HFFc6 (cell line): ENCODE results near the gene RGS3. TPM values are rescaled to one million over a fixed set of nuclear protein-coding genes. Genes with fewer than 3 reads are reported as not detected.
"Not testable (repeated sequence)": the region's sequence is repeated elsewhere in the genome, so short reads cannot be mapped to it uniquely, and the experiment has no call there.

ENCODE experiments used
- DNase-seq: peaks from one replicate; pipeline ENCODE4 v3.0.0-alpha.2; 2018
- H3K27ac Mint-ChIP-seq: 2 replicates; pipeline ENCODE4 v1.8.0; 2020; ENCODE audit warnings: mild to moderate bottlenecking, mixed read lengths
- H3K27me3 Mint-ChIP-seq: 2 replicates; pipeline ENCODE4 v1.8.0; 2021; ENCODE audit warnings: mild to moderate bottlenecking, moderate library complexity, mixed read lengths; ENCODE audit not compliant: insufficient read depth
- H3K36me3 Mint-ChIP-seq: 2 replicates; pipeline ENCODE4 v1.8.0; 2021; ENCODE audit warnings: low read depth, mixed read lengths
- H3K4me1 Mint-ChIP-seq: 2 replicates; pipeline ENCODE4 v1.8.0; 2020; ENCODE audit warnings: low read depth, mixed read lengths
- H3K4me3 Mint-ChIP-seq: 2 replicates; pipeline ENCODE4 v1.8.0; 2020; ENCODE audit warnings: mild to moderate bottlenecking, moderate library complexity, mixed read lengths
- H3K9me3 Mint-ChIP-seq: 2 replicates; pipeline ENCODE4 v1.8.0; 2020; ENCODE audit warnings: mild to moderate bottlenecking, mixed read lengths
- total RNA-seq, 6 experiments: library from RNA; stranded (reverse); fragmentation: NEBNext Ultra II Directional; extraction: Animal tissue kit (Norgen Biotek cat#: 25700); gene quantifications; 2 replicates in 1 of 6; 3 replicates in 5 of 6; pipeline ENCODE4 v1.2.3, GENCODE V29; 2021
- TF ChIP-seq, protein P1 (sequence below): fragments of 200-600 bp; sonication (generic); IDR thresholded peaks from 2 replicates; pipeline ENCODE4 v1.5.0; 2021; ENCODE audit warnings: antibody characterized with exemption, mild to moderate bottlenecking

Gene RGS3
- total RNA-seq, 6 experiments from 2014 or later, result 49.7 to 57.0 (median 52.5) TPM

DNA sequence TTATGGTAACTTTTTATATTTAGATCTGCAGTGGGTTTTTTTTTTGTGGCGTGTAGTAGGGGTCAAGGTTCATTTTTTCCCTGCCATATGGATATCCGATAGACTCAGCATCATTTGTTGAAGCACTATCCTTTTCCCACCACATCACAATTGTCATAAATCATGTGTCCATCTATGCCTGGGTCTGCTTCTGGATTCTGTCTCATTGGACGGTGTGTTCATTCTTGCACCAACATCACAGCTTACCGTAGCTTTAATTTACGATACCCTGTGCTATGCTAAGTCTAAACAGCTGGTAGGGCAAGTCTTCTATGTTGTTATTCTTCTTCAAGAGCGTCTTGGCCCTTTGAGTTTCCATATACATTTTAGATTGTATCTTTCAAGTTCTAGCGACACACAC, 175.0 kb downstream of the RGS3 start:
- no peak for DNase-seq
- H3K27ac Mint-ChIP-seq, result no peak overlapping the region
- H3K4me3 Mint-ChIP-seq, result no peak overlapping the region
- no peaks in the 10 kb centered on the region; the same call in 1 of the 2 replicates for H3K36me3 Mint-ChIP-seq
- peaks cover 23% of the 10 kb centered on the region for H3K27me3 Mint-ChIP-seq
- TF ChIP-seq, protein P1, sequence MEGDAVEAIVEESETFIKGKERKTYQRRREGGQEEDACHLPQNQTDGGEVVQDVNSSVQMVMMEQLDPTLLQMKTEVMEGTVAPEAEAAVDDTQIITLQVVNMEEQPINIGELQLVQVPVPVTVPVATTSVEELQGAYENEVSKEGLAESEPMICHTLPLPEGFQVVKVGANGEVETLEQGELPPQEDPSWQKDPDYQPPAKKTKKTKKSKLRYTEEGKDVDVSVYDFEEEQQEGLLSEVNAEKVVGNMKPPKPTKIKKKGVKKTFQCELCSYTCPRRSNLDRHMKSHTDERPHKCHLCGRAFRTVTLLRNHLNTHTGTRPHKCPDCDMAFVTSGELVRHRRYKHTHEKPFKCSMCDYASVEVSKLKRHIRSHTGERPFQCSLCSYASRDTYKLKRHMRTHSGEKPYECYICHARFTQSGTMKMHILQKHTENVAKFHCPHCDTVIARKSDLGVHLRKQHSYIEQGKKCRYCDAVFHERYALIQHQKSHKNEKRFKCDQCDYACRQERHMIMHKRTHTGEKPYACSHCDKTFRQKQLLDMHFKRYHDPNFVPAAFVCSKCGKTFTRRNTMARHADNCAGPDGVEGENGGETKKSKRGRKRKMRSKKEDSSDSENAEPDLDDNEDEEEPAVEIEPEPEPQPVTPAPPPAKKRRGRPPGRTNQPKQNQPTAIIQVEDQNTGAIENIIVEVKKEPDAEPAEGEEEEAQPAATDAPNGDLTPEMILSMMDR, result no peak
- peaks cover 3% of the 10 kb centered on the region; the same call in 1 of the 2 replicates for H3K9me3 Mint-ChIP-seq
- peaks cover 11% of the 10 kb centered on the region for H3K4me1 Mint-ChIP-seq

DNA sequence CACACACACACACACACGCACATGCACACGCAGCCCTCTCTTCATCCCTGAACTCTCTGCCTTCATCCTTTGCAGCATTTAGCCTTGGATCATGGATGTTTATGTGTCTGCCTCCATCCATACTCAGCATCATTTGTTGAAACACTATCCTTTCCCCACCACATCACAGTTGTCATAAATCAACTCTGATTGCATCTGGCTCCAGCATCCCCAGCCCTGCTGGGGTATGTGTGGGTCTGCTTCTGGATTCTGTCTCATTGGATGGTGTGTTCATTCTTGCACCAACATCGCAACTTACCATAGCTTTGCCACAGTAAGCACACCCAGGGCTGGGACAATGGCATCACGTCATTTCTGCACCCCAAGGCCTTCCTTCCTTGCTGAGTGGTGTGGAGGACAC, 175.4 kb downstream of the RGS3 start:
- Mint-ChIP-seq H3K4me3 (no peak overlapping the region), H3K27me3 (peaks cover 25% of the 10 kb centered on the region), H3K4me1 (peaks cover 9% of the 10 kb centered on the region), H3K27ac (no peak overlapping the region), H3K9me3 (peaks cover 4% of the 10 kb centered on the region; the same call in 1 of the 2 replicates), H3K36me3 (no peaks in the 10 kb centered on the region; the same call in 1 of the 2 replicates)
- no peak for DNase-seq
- TF ChIP-seq, protein P1, result no peak

DNA sequence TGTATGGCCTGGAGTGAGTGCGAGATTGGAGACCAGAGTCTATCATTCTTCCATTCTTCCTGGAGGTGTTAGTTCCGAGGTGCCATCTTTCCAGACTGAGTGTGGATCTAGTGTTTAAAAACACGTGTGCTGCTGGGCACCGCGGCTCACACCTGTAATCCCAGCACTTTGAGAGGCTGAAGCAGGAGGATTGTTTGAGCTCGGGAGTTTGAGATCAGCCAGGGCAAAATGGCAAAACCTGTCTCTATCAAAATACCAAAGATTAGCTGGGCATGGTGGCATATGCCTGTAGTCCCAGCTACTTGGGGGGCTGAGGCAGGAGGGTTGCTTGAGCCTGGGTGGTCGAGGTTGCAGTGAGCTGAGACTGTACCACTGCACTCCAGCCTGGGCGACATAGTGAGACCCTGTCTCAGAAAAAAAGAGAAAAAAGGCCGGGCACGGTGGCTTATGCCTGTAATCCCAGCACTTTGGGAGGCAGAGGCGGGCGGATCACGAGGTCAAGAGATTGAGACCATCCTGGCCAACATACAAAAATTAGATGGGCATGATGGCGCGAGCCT, 176.0 kb downstream of the RGS3 start:
- H3K4me1 Mint-ChIP-seq, H3K4me3 Mint-ChIP-seq, DNase-seq, H3K36me3 Mint-ChIP-seq, H3K9me3 Mint-ChIP-seq, H3K27ac Mint-ChIP-seq: not testable (repeated sequence)
- H3K27me3 Mint-ChIP-seq, result peaks cover 24% of the 10 kb centered on the region

DNA sequence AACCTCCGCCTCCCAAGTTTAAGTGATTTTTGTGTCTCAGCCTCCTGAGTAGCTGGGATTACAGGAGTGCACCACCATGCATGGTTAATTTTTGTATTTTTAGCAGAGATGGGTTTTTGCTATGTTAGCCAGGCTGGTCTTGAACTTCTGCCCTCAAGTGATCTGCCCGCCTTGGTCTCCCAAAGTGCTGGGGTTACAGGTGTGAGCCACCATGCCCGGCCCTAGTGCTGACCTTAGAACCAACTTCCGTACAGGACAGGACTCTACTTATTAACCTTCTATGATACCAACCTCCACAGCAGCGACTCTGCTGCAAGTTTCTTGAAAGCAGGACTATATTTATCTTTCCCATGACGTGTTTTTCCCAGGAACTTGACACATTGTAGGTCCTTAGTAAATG, 176.9 kb downstream of the RGS3 start:
- Mint-ChIP-seq H3K27ac (no peak overlapping the region), H3K4me1 (peaks cover 5% of the 10 kb centered on the region; the same call in 1 of the 2 replicates), H3K27me3 (peaks cover 27% of the 10 kb centered on the region), H3K36me3 (no peaks in the 10 kb centered on the region; the same call in 1 of the 2 replicates), H3K9me3 (peaks cover 4% of the 10 kb centered on the region; the same call in 1 of the 2 replicates), H3K4me3 (no peak overlapping the region)
- no peak for DNase-seq
- TF ChIP-seq, protein P1, result no peak

DNA sequence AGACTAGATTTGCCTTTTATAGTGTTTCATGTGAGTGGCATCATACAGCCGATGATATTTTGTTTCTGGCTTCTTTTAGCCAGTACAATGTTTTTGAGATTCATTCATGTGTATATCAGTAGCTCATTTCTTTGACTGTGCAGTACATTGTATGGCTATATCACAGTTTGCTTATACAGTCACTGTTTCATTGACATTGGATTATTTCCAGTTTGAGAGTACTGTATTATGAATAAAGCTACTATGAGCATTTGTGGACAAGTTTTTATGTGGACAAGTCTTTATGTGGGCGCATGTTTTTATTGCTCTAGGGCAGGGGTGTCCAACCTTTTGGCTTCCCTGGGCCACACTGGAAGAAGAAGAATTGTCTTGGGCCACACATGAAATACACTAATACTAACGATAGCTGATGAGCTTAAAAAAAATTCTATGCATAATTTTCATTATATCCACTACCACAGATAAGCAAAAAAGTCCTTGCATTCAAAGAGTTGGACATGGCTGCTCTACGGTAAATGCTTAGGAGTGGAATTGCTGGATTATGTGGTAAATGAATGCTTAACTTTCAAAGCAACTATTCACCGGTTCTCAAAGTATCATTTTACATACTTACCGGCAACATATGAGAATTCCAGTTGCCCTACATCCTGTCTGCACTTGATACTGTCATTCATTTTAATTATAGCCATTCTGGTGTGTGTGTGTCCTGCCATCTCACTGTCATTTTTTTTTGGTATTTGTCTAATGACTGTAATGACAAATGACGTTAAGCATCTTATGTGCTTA, 177.8 kb downstream of the RGS3 start:
- Mint-ChIP-seq H3K4me1 (no peaks in the 10 kb centered on the region), H3K36me3 (no peaks in the 10 kb centered on the region; the same call in 1 of the 2 replicates), H3K27me3 (peaks cover 25% of the 10 kb centered on the region), H3K27ac (no peak overlapping the region), H3K9me3 (peaks cover 4% of the 10 kb centered on the region; the same call in 1 of the 2 replicates), H3K4me3 (no peak overlapping the region)
- TF ChIP-seq, protein P1, result no peak
- no peak for DNase-seq

DNA sequence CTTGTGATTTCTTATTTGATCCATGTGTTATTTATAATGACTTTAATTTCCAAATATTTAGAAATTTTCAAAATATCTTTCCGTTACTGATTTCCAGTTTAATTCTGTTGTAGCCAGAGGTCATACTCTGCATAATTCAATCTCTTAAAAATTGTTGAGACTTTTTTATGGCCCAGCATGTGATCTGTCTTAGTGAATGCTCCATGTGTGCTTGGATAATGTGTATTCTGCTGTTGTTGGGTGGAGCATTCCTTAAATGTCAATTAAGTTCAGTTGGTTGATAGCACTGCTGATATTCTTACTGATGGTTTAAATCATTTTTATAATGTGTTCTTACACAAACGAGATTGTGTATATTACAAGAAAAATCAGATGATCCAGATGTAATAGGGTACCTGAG, 180.8 kb downstream of the RGS3 start:
- H3K36me3 Mint-ChIP-seq, result no peaks in the 10 kb centered on the region; the same call in 1 of the 2 replicates
- H3K27me3 Mint-ChIP-seq, result peaks cover 34% of the 10 kb centered on the region
- peaks cover 7% of the 10 kb centered on the region for H3K4me1 Mint-ChIP-seq
- TF ChIP-seq, protein P1, result no peak
- no peak overlapping the region for H3K4me3 Mint-ChIP-seq
- peaks cover 4% of the 10 kb centered on the region; the same call in 1 of the 2 replicates for H3K9me3 Mint-ChIP-seq
- no peak overlapping the region for H3K27ac Mint-ChIP-seq
- no peak for DNase-seq
